Activated naive CD8-positive, alpha-beta T cell treated with anti-CD3 and anti-CD28 coated beads, Interleukin-2, amount 50 U/mL, for 24 hours (primary cell): ENCODE measurements around the gene LTF.

Experiments used
- ATAC-seq: fragments of 150-1000 bp; cut with Tn5 transposase; one replicate; pipeline ENCODE4 v1.10.0; 2021
- DNase-seq: peaks from one replicate; pipeline ENCODE4 v3.0.0; 2021
- H3K27ac Mint-ChIP-seq: one replicate; pipeline ENCODE4 v1.8.0; 2021; ENCODE audit warnings: mild to moderate bottlenecking, mixed read lengths
- H3K27me3 Mint-ChIP-seq: one replicate; pipeline ENCODE4 v1.8.0; 2021; ENCODE audit warnings: mixed read lengths
- H3K36me3 Mint-ChIP-seq: one replicate; pipeline ENCODE4 v1.8.0; 2021; ENCODE audit warnings: low read depth, mixed read lengths
- H3K4me1 Mint-ChIP-seq: one replicate; pipeline ENCODE4 v1.8.0; 2021; ENCODE audit warnings: mixed read lengths
- H3K4me3 Mint-ChIP-seq: one replicate; pipeline ENCODE4 v1.8.0; 2021; ENCODE audit warnings: mild to moderate bottlenecking, moderate library complexity, mixed read lengths
- H3K9me3 Mint-ChIP-seq: one replicate; pipeline ENCODE4 v1.8.0; 2021; ENCODE audit warnings: mixed read lengths

LTF gene

GRCh38 chr3:46464326-46465195 is at the start of gene LTF:
LTF (minus strand) TSS chr3:46464905; CDS start chr3:46464867, 38 bp downstream.
- peaks cover 4% of the 10 kb centered on the region for H3K9me3 Mint-ChIP-seq
- no peak within 1 kb of the TSS for H3K27ac Mint-ChIP-seq
- DNase-seq, result no peak
- no peaks in the 10 kb centered on the region for H3K4me1 Mint-ChIP-seq
- ATAC-seq, result no peak
- no peak within 1 kb of the TSS for H3K4me3 Mint-ChIP-seq
- H3K27me3 Mint-ChIP-seq, result peaks cover 46% of the 10 kb centered on the region
- no peaks in the 10 kb centered on the region for H3K36me3 Mint-ChIP-seq

- Mint-ChIP-seq H3K9me3 (no peaks in the 10 kb centered on the region), H3K27ac (no peak overlapping the region), H3K27me3 (no peaks in the 10 kb centered on the region), H3K36me3 (no peaks in the 10 kb centered on the region), H3K4me3 (no peak overlapping the region), H3K4me1 (peaks cover 7% of the 10 kb centered on the region)
- ATAC-seq, result no peak
- no peak for DNase-seq
Measured at GRCh38 chr3:46512191-46512749, 47.6 kb upstream of the LTF start.

- ATAC-seq, result no peak
- H3K4me1 Mint-ChIP-seq, result peaks cover 8% of the 10 kb centered on the region
- no peak for DNase-seq
- H3K27ac Mint-ChIP-seq, result no peak overlapping the region
- no peaks in the 10 kb centered on the region for H3K36me3 Mint-ChIP-seq
- peaks cover 4% of the 10 kb centered on the region for H3K27me3 Mint-ChIP-seq
- no peak overlapping the region for H3K4me3 Mint-ChIP-seq
- peaks cover 6% of the 10 kb centered on the region for H3K9me3 Mint-ChIP-seq
Measured at GRCh38 chr3:46509661-46510187, 45.0 kb upstream of the LTF start.

GRCh38 chr3:46508850-46509591 is 44.3 kb upstream of the LTF start:
- Mint-ChIP-seq H3K4me1 (peaks cover 14% of the 10 kb centered on the region), H3K9me3 (peaks cover 6% of the 10 kb centered on the region), H3K4me3 (no peak overlapping the region), H3K36me3 (no peaks in the 10 kb centered on the region), H3K27ac (no peak overlapping the region), H3K27me3 (peaks cover 4% of the 10 kb centered on the region)
- no peak for DNase-seq
- no peak for ATAC-seq

GRCh38 chr3:46506526-46506925 is 41.8 kb upstream of the LTF start:
- Mint-ChIP-seq H3K27me3 (peaks cover 4% of the 10 kb centered on the region), H3K36me3 (peaks cover 2% of the 10 kb centered on the region), H3K9me3 (peaks cover 6% of the 10 kb centered on the region), H3K4me3 (no peak overlapping the region), H3K4me1 (peaks cover 21% of the 10 kb centered on the region), H3K27ac (no peak overlapping the region)
- ATAC-seq, result no peak
- no peak for DNase-seq

- H3K4me1 Mint-ChIP-seq, result peaks cover 25% of the 10 kb centered on the region
- H3K36me3 Mint-ChIP-seq, result peaks cover 2% of the 10 kb centered on the region
- H3K4me3 Mint-ChIP-seq, result no peak overlapping the region
- H3K27ac Mint-ChIP-seq, result no peak overlapping the region
- DNase-seq (no peak), ATAC-seq (peak; percentile 22)
- peaks cover 6% of the 10 kb centered on the region for H3K9me3 Mint-ChIP-seq
- H3K27me3 Mint-ChIP-seq, result peaks cover 4% of the 10 kb centered on the region
Measured at GRCh38 chr3:46505953-46506352, 41.2 kb upstream of the LTF start.

GRCh38 chr3:46504789-46505188 is 40.1 kb upstream of the LTF start:
- ATAC-seq (peak; percentile 38), DNase-seq (peak; percentile 10)
- peaks cover 31% of the 10 kb centered on the region for H3K4me1 Mint-ChIP-seq
- peaks cover 6% of the 10 kb centered on the region for H3K9me3 Mint-ChIP-seq
- no peak overlapping the region for H3K27ac Mint-ChIP-seq
- H3K36me3 Mint-ChIP-seq, result peaks cover 2% of the 10 kb centered on the region
- peaks cover 4% of the 10 kb centered on the region for H3K27me3 Mint-ChIP-seq
- H3K4me3 Mint-ChIP-seq, result no peak overlapping the region

GRCh38 chr3:46503200-46503874 is 38.6 kb upstream of the LTF start:
- Mint-ChIP-seq H3K4me1 (peaks cover 31% of the 10 kb centered on the region), H3K36me3 (peaks cover 2% of the 10 kb centered on the region), H3K27ac (no peak overlapping the region), H3K27me3 (peaks cover 4% of the 10 kb centered on the region), H3K9me3 (peaks cover 6% of the 10 kb centered on the region), H3K4me3 (no peak overlapping the region)
- no peak for ATAC-seq
- DNase-seq, result no peak

- Mint-ChIP-seq H3K36me3 (peaks cover 2% of the 10 kb centered on the region), H3K27me3 (peaks cover 3% of the 10 kb centered on the region), H3K9me3 (peaks cover 6% of the 10 kb centered on the region), H3K4me1 (peaks cover 31% of the 10 kb centered on the region), H3K4me3 (no peak overlapping the region), H3K27ac (no peak overlapping the region)
- DNase-seq, result no peak
- ATAC-seq, result no peak
Measured at GRCh38 chr3:46501702-46502101, 37.0 kb upstream of the LTF start.

GRCh38 chr3:46500656-46501635 is 36.2 kb upstream of the LTF start:
- DNase-seq (no peak), ATAC-seq (no peak)
- Mint-ChIP-seq H3K27ac (no peak overlapping the region), H3K9me3 (peaks cover 6% of the 10 kb centered on the region), H3K4me1 (peaks cover 31% of the 10 kb centered on the region), H3K36me3 (peaks cover 2% of the 10 kb centered on the region), H3K4me3 (no peak overlapping the region), H3K27me3 (no peaks in the 10 kb centered on the region)

GRCh38 chr3:46498916-46499519 is 34.3 kb upstream of the LTF start:
- Mint-ChIP-seq H3K4me3 (no peak overlapping the region), H3K27me3 (no peaks in the 10 kb centered on the region), H3K9me3 (no peaks in the 10 kb centered on the region), H3K27ac (no peak overlapping the region), H3K36me3 (peaks cover 2% of the 10 kb centered on the region), H3K4me1 (peaks cover 17% of the 10 kb centered on the region)
- no peak for ATAC-seq
- DNase-seq, result no peak

GRCh38 chr3:46497556-46498265 is 33.0 kb upstream of the LTF start, which contains the start of gene RTP3:
RTP3 (plus strand) TSS chr3:46497976; CDS start chr3:46498063, 87 bp downstream.
- Mint-ChIP-seq H3K36me3 (no peaks in the 10 kb centered on the region), H3K4me1 (peaks cover 10% of the 10 kb centered on the region), H3K9me3 (no peaks in the 10 kb centered on the region), H3K4me3 (no peak within 1 kb of the TSS), H3K27ac (no peak within 1 kb of the TSS), H3K27me3 (no peaks in the 10 kb centered on the region)
- no peak for DNase-seq
- no peak for ATAC-seq
